Activated T-cell treated with anti-CD3 and anti-CD28 coated beads, Interleukin-2, amount 50 U/mL, for 24 hours (primary cell): ENCODE results near the gene PCDH9.

Source experiments
- DNase-seq: peaks from one replicate; pipeline ENCODE4 v3.0.0-alpha.2; 2020
- H3K27ac Mint-ChIP-seq: 2 replicates; pipeline ENCODE4 v1.8.0; 2020; ENCODE audit warnings: mild to moderate bottlenecking, mixed read lengths
- H3K27me3 Mint-ChIP-seq: 2 replicates; pipeline ENCODE4 v1.8.0; 2020; ENCODE audit warnings: mixed read lengths
- H3K36me3 Mint-ChIP-seq: 2 replicates; pipeline ENCODE4 v1.8.0; 2020; ENCODE audit warnings: low read depth, mixed read lengths
- H3K4me1 Mint-ChIP-seq: 2 replicates; pipeline ENCODE4 v1.8.0; 2020; ENCODE audit warnings: low read depth, mixed read lengths
- H3K4me3 Mint-ChIP-seq: 2 replicates; pipeline ENCODE4 v1.8.0; 2020; ENCODE audit warnings: mild to moderate bottlenecking, moderate library complexity, mixed read lengths
- H3K9me3 Mint-ChIP-seq: 2 replicates; pipeline ENCODE4 v1.8.0; 2020; ENCODE audit warnings: mixed read lengths

The PCDH9 gene

DNA sequence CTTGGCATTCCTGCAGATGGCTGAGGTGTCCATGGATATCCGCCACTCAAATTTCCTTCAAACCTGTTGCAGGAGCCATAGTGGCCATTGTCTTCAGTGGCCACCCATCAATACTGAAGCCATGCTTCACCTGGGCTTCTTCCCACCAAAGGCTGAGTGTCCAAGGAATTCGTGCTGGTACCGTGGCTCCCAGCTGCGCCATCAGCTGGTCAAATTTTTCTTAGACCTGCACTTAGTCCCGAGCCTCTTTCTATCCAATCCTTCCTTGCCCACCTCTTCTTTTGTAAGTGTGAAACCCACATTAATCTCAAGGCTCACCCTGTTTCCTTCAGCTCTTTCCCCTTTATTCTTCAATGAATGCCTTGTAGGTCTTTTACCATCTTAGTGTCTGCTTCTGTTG lies 152.1 kb downstream of the PCDH9 start:
- H3K27ac Mint-ChIP-seq, result no peak overlapping the region
- H3K36me3 Mint-ChIP-seq, result no peaks in the 10 kb centered on the region
- no peaks in the 10 kb centered on the region for H3K4me1 Mint-ChIP-seq
- H3K27me3 Mint-ChIP-seq, result no peaks in the 10 kb centered on the region
- no peaks in the 10 kb centered on the region for H3K9me3 Mint-ChIP-seq
- no peak for DNase-seq
- H3K4me3 Mint-ChIP-seq, result no peak overlapping the region

DNA sequence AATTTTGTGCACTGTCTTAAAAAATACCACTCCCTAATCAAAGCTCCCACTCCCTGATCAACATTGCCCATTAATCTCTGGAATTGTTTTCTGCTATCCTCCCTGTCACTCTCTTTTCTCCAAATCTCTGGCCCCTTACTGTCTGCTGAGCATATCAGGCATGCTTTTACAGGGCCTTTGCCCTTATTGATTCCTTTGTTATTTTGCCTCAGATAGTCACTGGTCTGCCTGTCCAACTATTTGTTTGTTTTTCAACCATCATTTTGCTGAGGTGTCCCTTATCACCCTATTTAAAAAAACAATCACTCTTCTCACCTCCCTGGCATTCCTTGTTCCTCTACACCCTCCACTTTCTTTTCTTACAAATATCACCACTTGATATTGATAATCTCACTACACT lies 153.0 kb downstream of the PCDH9 start:
- Mint-ChIP-seq H3K4me3 (no peak overlapping the region), H3K9me3 (no peaks in the 10 kb centered on the region), H3K27ac (no peak overlapping the region), H3K27me3 (no peaks in the 10 kb centered on the region), H3K4me1 (no peaks in the 10 kb centered on the region), H3K36me3 (no peaks in the 10 kb centered on the region)
- no peak for DNase-seq

DNA sequence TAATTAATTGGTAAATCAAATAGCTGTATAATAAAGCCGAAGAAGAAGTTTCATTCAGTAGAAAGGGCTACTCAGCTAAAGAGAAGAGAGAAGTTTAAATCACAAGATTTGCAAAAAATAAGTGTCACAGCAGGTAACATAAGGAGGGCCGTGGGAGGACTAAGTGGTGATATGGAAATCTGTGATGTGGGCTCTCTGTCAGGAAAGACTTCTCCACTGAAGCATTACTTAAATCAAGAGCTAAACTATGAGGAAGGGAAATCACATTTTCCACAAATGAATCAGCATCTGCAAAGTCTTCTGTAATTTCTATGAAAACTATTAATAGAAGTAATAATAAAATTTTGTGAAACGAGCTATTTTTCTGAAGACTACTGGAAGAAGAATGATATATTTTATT lies 153.8 kb downstream of the PCDH9 start:
- H3K9me3 Mint-ChIP-seq, result no peaks in the 10 kb centered on the region
- DNase-seq, result no peak
- no peak overlapping the region for H3K27ac Mint-ChIP-seq
- no peaks in the 10 kb centered on the region for H3K36me3 Mint-ChIP-seq
- no peaks in the 10 kb centered on the region for H3K27me3 Mint-ChIP-seq
- H3K4me1 Mint-ChIP-seq, result no peaks in the 10 kb centered on the region
- no peak overlapping the region for H3K4me3 Mint-ChIP-seq

DNA sequence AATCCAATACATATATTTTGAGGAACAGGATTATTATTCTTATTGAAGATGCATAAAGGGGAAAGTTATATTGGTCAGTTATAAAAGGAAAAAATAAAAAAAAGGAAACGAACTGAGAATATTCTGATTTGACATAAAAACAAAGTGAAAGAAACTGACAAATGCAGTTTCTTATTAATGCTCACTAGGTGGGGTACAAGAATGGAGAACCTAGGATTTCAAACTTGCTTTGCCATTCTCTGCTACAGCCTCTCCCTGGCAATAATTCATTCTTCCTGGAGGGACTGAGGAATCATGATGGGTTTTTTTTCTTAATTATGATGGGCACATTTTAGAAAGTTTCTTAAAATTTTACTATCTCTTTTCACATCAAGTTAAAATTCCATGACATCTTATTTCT lies 154.9 kb downstream of the PCDH9 start:
- Mint-ChIP-seq H3K9me3 (no peaks in the 10 kb centered on the region), H3K4me3 (no peak overlapping the region), H3K27ac (no peak overlapping the region), H3K27me3 (no peaks in the 10 kb centered on the region), H3K4me1 (no peaks in the 10 kb centered on the region), H3K36me3 (no peaks in the 10 kb centered on the region)
- DNase-seq, result no peak

DNA sequence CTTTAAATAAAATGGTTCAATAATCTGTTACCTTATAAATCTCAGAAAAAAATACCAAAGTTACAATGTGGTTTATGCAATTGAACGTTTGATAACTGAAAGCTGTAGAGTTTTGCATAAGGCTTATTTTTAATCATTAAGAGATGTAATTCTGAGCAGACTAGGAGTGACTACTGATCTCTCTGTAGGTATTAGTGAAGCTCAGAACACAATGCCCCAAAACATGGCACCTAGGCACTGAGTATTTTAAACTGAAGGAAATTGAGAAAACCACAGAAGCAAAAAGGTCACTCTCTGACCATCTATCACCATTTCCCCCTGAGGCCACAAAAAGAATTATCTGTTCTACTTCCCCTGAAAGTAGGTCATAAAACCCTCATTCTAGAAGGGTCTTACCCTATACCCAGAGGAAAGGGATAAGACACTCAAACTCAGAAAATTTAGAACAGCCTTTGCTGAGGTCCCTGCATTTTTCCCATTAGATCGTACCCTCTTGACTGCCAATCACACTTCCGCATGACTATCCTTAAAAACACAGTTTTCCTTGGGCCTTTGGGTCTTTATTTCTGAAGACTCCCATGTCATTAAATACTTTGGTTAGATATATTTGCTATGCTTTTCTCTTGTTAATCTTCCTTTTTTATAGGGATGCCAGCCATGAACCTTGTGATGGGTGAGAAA lies 158.1 kb downstream of the PCDH9 start:
- no peak for DNase-seq
- no peaks in the 10 kb centered on the region for H3K4me1 Mint-ChIP-seq
- no peaks in the 10 kb centered on the region for H3K36me3 Mint-ChIP-seq
- no peak overlapping the region for H3K27ac Mint-ChIP-seq
- no peaks in the 10 kb centered on the region for H3K9me3 Mint-ChIP-seq
- H3K27me3 Mint-ChIP-seq, result no peaks in the 10 kb centered on the region
- no peak overlapping the region for H3K4me3 Mint-ChIP-seq

DNA sequence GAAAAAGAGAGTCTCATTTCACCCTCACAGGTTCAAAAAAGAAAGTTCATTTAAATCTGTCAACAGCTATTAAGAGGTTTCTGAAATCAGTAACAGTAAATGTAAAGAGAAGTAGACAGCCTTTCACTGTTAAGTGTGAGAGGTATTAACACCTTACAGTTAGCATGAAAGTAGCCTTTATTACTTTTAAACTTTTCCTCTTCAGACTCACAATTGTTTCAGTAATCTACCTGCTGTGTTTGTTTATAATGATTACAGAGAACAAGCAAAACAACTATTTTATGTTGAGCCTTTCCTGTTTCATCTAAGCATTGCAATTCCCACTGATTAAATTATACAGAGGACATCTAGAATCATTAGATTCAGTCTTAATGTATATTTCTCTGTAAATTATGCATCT lies 159.8 kb downstream of the PCDH9 start:
- Mint-ChIP-seq H3K27me3 (no peaks in the 10 kb centered on the region), H3K4me3 (no peak overlapping the region), H3K27ac (no peak overlapping the region), H3K36me3 (no peaks in the 10 kb centered on the region), H3K4me1 (no peaks in the 10 kb centered on the region), H3K9me3 (no peaks in the 10 kb centered on the region)
- DNase-seq, result no peak

DNA sequence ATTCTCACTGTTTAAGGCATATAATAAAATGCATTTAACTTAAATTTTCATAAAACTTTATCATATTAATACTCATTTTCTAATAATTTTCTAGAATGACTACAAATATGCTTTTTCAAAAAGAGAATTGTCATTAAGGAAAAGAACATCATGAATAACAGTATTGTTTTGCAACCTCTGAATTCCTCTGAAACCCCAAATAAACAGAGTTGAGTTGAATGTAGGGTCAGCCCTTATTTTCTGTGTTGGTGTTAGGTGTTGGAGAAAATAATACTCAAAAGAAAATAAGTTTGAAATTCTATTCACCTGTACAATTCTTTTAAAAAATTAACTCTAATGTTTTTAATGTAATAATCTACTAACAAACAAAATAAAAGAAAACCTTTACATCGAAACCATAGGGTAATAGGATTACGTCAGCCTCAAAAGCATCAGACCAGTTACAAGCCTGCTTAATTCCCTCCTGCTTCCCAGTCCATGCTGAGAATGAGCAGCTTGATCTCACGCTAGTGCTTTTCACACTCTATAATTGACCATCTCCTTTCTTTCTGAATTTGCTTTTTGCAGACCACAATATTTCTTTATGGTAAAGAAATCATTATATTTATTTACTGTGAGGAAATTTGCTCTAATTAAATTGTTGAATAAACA lies 160.9 kb downstream of the PCDH9 start:
- Mint-ChIP-seq H3K36me3 (no peaks in the 10 kb centered on the region), H3K9me3 (no peaks in the 10 kb centered on the region), H3K4me3 (no peak overlapping the region), H3K4me1 (no peaks in the 10 kb centered on the region), H3K27ac (no peak overlapping the region), H3K27me3 (no peaks in the 10 kb centered on the region)
- DNase-seq, result no peak

DNA sequence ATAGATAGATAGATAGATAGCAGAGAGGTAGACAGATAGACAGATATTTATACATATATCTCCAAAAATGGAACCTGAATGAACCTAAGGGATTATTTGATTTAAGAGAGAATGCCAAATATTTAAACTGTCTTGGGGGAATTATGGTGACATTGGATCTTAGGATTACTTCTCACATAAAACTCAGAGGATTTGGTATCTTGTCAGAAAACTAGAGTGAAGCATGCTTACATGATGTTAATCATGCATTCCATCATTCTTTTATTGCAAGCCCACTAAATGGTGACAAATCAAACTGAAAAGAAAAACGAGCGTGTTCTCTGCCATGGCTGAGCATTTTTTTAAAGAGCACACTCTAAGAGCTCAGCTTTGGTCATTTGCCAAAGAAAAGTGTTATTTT lies 165.2 kb downstream of the PCDH9 start:
- no peak overlapping the region for H3K4me3 Mint-ChIP-seq
- no peaks in the 10 kb centered on the region for H3K27me3 Mint-ChIP-seq
- DNase-seq, result no peak
- no peak overlapping the region for H3K27ac Mint-ChIP-seq
- H3K4me1 Mint-ChIP-seq, result no peaks in the 10 kb centered on the region
- H3K36me3 Mint-ChIP-seq, result no peaks in the 10 kb centered on the region
- no peaks in the 10 kb centered on the region for H3K9me3 Mint-ChIP-seq

DNA sequence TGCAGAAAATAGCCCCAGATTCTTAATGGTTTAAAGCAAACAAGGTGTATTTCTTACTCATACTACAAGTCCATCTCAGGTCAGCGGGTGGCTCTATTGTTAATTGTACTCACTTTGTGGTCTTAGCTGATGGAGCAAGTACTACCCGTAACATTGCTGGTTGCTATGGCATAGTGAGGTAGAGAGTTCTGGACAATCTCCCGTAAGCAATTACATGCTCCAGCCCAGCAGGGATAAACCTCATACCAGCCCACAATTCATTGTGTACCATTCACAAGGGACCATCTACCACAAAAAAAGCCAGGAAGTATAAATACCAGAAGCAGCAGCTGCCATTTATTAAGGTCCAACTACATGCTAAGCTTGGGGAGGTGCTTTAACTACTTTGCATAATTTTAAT lies 167.1 kb downstream of the PCDH9 start:
- H3K4me3 Mint-ChIP-seq, result no peak overlapping the region
- no peaks in the 10 kb centered on the region for H3K27me3 Mint-ChIP-seq
- H3K27ac Mint-ChIP-seq, result no peak overlapping the region
- H3K36me3 Mint-ChIP-seq, result no peaks in the 10 kb centered on the region
- no peaks in the 10 kb centered on the region for H3K4me1 Mint-ChIP-seq
- no peak for DNase-seq
- H3K9me3 Mint-ChIP-seq, result peaks cover 2% of the 10 kb centered on the region

DNA sequence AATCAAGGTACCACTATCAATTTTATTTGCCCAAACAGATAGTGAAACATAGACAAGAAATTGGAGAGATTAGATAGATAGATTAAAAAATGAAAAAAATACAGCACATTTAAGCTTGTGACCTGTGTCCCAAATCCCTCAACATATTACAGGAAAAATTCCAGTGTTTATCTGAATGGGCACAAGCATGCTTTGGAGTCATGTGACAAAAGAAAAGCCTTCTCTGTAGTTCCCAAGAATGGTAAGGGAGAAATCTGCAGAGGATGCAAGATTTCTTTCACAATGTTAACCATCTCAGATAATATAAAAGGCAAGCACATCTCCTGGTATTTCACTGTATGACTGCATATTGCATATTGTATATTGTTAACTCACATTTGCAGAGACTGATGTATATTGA lies 168.0 kb downstream of the PCDH9 start:
- Mint-ChIP-seq H3K9me3 (peaks cover 2% of the 10 kb centered on the region), H3K4me3 (no peak overlapping the region), H3K27ac (no peak overlapping the region), H3K27me3 (no peaks in the 10 kb centered on the region), H3K36me3 (no peaks in the 10 kb centered on the region), H3K4me1 (no peaks in the 10 kb centered on the region)
- no peak for DNase-seq

DNA sequence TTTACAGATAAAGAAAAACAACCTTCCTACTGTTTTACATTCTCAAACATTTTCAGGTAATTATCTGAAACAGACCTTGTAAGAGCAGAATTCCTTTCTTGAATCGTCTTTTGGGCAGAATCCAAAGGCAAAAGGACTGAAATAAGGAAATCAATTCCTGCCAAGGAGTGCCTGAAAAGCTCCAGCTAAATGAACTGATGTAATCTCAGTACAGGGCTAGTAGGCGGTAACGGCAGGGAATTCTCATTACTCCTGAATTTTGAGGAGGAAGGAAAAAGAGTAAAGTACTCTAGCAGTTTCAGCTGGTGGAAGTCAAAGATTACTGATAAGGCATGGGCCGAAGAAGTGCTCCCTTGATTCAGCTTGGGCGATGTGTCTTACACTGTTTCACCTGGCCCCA lies 168.4 kb downstream of the PCDH9 start:
- no peak for DNase-seq
- Mint-ChIP-seq H3K27ac (no peak overlapping the region), H3K4me1 (no peaks in the 10 kb centered on the region), H3K9me3 (peaks cover 2% of the 10 kb centered on the region), H3K36me3 (no peaks in the 10 kb centered on the region), H3K4me3 (no peak overlapping the region), H3K27me3 (no peaks in the 10 kb centered on the region)

DNA sequence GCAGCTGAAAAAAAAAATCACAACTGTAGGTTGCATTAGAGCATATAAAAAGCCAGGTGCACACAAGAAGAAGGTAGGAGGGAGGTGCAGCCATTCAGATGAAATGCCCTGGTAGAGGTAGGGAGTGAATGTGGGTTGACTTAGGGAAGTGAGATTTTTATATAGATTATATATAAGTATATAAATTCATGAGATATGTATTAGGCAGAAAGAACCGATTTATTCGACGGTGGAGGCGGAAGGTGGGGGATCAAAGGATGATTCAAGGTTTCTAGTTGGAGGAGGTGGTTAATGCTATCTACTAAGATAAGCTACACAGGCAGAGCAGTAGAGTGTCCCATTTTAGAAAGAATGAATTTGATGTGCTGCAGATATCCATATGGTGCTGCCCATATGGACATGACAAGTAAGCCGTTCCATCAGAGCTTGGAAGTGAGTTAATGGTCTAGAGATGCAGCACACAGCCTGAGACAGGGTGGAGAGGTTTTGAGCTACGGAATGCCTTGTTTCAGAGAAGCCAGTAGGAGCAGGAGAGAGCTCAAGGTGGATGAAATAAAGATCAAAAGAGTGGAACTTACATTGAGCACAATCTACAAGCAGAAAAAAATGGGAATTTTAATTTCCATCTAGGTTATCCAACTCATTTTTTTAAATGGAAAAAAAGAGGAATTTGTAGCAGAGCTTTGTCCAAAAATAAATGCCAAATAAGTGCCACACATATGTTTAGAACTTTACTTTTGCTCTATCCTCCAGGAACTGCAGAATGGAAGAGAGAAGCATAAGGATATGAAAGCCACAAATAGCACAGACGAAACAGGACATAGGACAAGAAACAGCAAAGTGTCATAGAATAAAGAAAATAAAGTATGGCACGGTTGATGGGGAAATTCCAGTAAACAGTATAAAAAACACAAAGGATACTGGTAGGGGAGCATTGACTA lies 177.3 kb downstream of the PCDH9 start:
- H3K4me3 Mint-ChIP-seq, result no peak overlapping the region
- no peaks in the 10 kb centered on the region for H3K36me3 Mint-ChIP-seq
- H3K27me3 Mint-ChIP-seq, result no peaks in the 10 kb centered on the region
- H3K4me1 Mint-ChIP-seq, result peaks cover 6% of the 10 kb centered on the region
- peaks cover 3% of the 10 kb centered on the region for H3K9me3 Mint-ChIP-seq
- no peak for DNase-seq
- H3K27ac Mint-ChIP-seq, result no peak overlapping the region

DNA sequence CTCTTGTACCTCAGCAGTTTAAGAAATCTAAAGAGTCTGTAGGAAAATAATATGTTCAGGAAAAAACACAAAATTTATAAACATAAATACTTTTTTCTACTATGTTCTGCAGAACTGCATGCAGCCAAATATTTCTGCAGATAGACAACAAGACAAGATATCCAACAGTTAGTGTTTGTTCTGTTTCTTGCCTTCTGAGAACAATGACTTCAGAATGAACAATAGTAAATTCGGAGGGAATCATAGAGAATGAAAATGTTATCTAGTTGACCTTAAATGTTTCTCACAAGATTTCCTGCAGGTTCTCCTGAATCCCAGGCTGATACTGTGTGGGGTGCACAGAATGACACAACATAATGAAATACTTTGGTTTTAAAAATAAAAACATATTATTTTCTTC lies 180.4 kb downstream of the PCDH9 start:
- Mint-ChIP-seq H3K4me1 (peaks cover 6% of the 10 kb centered on the region), H3K4me3 (no peak overlapping the region), H3K9me3 (peaks cover 3% of the 10 kb centered on the region), H3K27ac (no peak overlapping the region), H3K36me3 (no peaks in the 10 kb centered on the region), H3K27me3 (no peaks in the 10 kb centered on the region)
- DNase-seq, result no peak

DNA sequence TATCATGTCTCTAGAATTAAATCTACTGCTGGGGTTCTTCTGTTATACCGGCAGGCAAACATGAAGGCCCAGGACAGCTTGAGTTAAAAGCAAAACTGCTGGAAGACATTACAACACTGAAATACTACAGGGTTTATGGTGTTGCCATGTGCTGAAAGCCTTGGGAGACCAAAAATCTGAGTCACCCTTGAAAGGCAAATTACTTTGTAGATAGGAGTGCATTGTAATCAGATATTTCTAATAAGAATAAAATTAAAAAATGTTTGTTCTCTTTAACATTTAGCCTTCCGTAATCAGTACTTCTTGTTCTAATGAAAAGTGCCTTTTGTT lies 181.3 kb downstream of the PCDH9 start:
- Mint-ChIP-seq H3K9me3 (peaks cover 3% of the 10 kb centered on the region), H3K27me3 (no peaks in the 10 kb centered on the region), H3K4me1 (peaks cover 6% of the 10 kb centered on the region), H3K4me3 (no peak overlapping the region), H3K36me3 (no peaks in the 10 kb centered on the region), H3K27ac (no peak overlapping the region)
- DNase-seq, result no peak
